Measurements from ENCODE around the gene ARL8B.

DNA sequence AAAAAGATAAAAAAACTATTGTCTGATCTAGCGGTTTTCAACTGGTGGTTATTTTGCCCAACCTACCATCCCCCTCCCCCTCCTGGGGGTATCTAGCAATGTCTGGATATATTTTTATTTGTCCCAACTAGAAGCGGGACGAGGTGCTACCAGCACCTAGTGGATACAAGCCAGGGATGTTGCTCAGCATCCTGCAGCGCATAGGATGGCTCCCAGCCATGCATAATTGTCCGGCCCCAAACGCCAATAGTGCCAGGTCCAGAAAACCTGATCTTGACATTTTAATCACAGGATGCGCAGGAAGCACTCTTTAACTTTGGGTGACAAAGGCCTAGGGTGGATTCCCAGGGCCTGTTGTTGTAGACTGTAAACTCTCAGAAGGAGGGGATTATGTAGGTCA is 17.0 kb upstream of the ARL8B start:
- TF ChIP-seq, protein P1, sequence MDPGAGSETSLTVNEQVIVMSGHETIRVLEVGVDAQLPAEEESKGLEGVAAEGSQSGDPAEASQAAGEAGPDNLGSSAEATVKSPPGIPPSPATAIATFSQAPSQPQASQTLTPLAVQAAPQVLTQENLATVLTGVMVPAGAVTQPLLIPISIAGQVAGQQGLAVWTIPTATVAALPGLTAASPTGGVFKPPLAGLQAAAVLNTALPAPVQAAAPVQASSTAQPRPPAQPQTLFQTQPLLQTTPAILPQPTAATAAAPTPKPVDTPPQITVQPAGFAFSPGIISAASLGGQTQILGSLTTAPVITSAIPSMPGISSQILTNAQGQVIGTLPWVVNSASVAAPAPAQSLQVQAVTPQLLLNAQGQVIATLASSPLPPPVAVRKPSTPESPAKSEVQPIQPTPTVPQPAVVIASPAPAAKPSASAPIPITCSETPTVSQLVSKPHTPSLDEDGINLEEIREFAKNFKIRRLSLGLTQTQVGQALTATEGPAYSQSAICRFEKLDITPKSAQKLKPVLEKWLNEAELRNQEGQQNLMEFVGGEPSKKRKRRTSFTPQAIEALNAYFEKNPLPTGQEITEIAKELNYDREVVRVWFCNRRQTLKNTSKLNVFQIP (CRISPR knock-in tag; IDR thresholded peaks at IDR 0.05; ENCODE audit: borderline replicate concordance, low read depth): no peak
- TF ChIP-seq ARNTL (CRISPR knock-in tag; IDR thresholded peaks at IDR 0.05; ENCODE audit: borderline replicate concordance, low read depth) (no peak), TCF4 (CRISPR knock-in tag; IDR thresholded peaks at IDR 0.05; ENCODE audit: borderline replicate concordance) (no peak), ZNF70 (CRISPR knock-in tag; IDR thresholded peaks at IDR 0.05) (no peak), TOX (CRISPR knock-in tag; IDR thresholded peaks at IDR 0.05; ENCODE audit: borderline replicate concordance) (no peak), ZFP30 (CRISPR knock-in tag; IDR thresholded peaks at IDR 0.05) (no peak), ZNF565 (CRISPR knock-in tag; conservative IDR thresholded peaks at IDR 0.05; ENCODE audit: low read depth) (no peak), ZC3H10 (CRISPR knock-in tag; IDR thresholded peaks at IDR 0.05) (no peak)
- TF ChIP-seq, protein P2, sequence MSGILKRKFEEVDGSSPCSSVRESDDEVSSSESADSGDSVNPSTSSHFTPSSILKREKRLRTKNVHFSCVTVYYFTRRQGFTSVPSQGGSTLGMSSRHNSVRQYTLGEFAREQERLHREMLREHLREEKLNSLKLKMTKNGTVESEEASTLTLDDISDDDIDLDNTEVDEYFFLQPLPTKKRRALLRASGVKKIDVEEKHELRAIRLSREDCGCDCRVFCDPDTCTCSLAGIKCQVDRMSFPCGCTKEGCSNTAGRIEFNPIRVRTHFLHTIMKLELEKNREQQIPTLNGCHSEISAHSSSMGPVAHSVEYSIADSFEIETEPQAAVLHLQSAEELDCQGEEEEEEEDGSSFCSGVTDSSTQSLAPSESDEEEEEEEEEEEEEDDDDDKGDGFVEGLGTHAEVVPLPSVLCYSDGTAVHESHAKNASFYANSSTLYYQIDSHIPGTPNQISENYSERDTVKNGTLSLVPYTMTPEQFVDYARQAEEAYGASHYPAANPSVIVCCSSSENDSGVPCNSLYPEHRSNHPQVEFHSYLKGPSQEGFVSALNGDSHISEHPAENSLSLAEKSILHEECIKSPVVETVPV (CRISPR knock-in tag; IDR thresholded peaks at IDR 0.05): no peak
- TF ChIP-seq, protein P3, sequence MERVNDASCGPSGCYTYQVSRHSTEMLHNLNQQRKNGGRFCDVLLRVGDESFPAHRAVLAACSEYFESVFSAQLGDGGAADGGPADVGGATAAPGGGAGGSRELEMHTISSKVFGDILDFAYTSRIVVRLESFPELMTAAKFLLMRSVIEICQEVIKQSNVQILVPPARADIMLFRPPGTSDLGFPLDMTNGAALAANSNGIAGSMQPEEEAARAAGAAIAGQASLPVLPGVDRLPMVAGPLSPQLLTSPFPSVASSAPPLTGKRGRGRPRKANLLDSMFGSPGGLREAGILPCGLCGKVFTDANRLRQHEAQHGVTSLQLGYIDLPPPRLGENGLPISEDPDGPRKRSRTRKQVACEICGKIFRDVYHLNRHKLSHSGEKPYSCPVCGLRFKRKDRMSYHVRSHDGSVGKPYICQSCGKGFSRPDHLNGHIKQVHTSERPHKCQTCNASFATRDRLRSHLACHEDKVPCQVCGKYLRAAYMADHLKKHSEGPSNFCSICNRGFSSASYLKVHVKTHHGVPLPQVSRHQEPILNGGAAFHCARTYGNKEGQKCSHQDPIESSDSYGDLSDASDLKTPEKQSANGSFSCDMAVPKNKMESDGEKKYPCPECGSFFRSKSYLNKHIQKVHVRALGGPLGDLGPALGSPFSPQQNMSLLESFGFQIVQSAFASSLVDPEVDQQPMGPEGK (CRISPR knock-in tag; IDR thresholded peaks at IDR 0.05; ENCODE audit: borderline replicate concordance): no peak
